Neural progenitor cell (in vitro differentiated cells): ENCODE data around the gene SEMA6D.

ENCODE experiments used
- CTCF ChIP-seq: fragments of 200-600 bp; sonication (generic); IDR thresholded peaks from 2 replicates; pipeline ENCODE4 v1.5.1; 2017; ENCODE audit warnings: antibody characterized with exemption, mild to moderate bottlenecking
- EZH2phosphoT487 ChIP-seq: fragments of 200-600 bp; sonication (generic); IDR thresholded peaks from 2 replicates; pipeline ENCODE4 v1.6.1; 2017; ENCODE audit warnings: antibody characterized with exemption

- TF ChIP-seq EZH2phosphoT487 (no peak), CTCF (no peak)
Measured at GRCh38 chr15:47803767-47804166, 86.5 kb downstream of the SEMA6D start.
